H9 (cell line): Measurements from ENCODE around the gene OSBP2. TPM values are rescaled to one million over a fixed set of nuclear protein-coding genes. Genes with fewer than 3 reads are reported as not detected.

Experiments used
- DNase-seq: peaks from one replicate; pipeline ENCODE4 v3.0.0-alpha.2; 2017
- H2AFZ ChIP-seq: one replicate; pipeline ENCODE4 v1.6.1; 2013; ENCODE audit warnings: mild to moderate bottlenecking, low read length, control low read depth, moderate library complexity
- H2AK5ac ChIP-seq: 2 replicates; pipeline ENCODE4 v1.6.1; 2013; ENCODE audit warnings: low read length, control low read depth, mixed read lengths; ENCODE audit not compliant: insufficient read length
- H2BK120ac ChIP-seq: one replicate; pipeline ENCODE4 v1.6.1; 2013; ENCODE audit warnings: low read depth, mild to moderate bottlenecking, low read length, control low read depth, inconsistent platforms; ENCODE audit not compliant: poor library complexity, severe bottlenecking
- H2BK12ac ChIP-seq: 2 replicates; pipeline ENCODE4 v1.6.1; 2013; ENCODE audit warnings: low read length, control low read depth, mixed read lengths, low read depth; ENCODE audit not compliant: insufficient read length
- H2BK15ac ChIP-seq: 2 replicates; pipeline ENCODE4 v1.6.1; 2013; ENCODE audit warnings: low read depth, low read length, control low read depth
- H2BK20ac ChIP-seq: one replicate; pipeline ENCODE4 v1.6.1; 2013; ENCODE audit warnings: low read depth, mild to moderate bottlenecking, low read length, control low read depth, inconsistent platforms; ENCODE audit not compliant: poor library complexity, severe bottlenecking
- H2BK5ac ChIP-seq: 2 replicates; pipeline ENCODE4 v1.6.1; 2013; ENCODE audit warnings: low read length, control low read depth, mixed read lengths; ENCODE audit not compliant: insufficient read length
- H3K14ac ChIP-seq: 2 replicates; pipeline ENCODE4 v1.6.1; 2013; ENCODE audit warnings: low read length, control low read depth; ENCODE audit not compliant: insufficient read depth
- H3K18ac ChIP-seq: 2 replicates; pipeline ENCODE4 v1.6.1; 2013; ENCODE audit warnings: low read depth, mild to moderate bottlenecking, mixed read lengths, low read length, control low read depth; ENCODE audit not compliant: insufficient read length
- H3K23ac ChIP-seq: 2 replicates; pipeline ENCODE4 v1.6.1; 2013; ENCODE audit warnings: low read length, control low read depth, mixed read lengths, low read depth; ENCODE audit not compliant: insufficient read length
- H3K23me2 ChIP-seq: 2 replicates; pipeline ENCODE4 v1.6.1; 2013; ENCODE audit warnings: low read depth, mild to moderate bottlenecking, mixed read lengths, low read length, control low read depth; ENCODE audit not compliant: insufficient read length, poor library complexity, severe bottlenecking
- H3K27ac ChIP-seq: 2 replicates; pipeline ENCODE4 v1.5.1; 2013; ENCODE audit warnings: low read length, control low read depth, mixed read lengths, low read depth; ENCODE audit not compliant: insufficient read length
- H3K27me3 ChIP-seq: 2 replicates; pipeline ENCODE4 v1.6.1; 2013; ENCODE audit warnings: low read length, control low read depth, inconsistent platforms; ENCODE audit not compliant: insufficient read depth
- H3K4ac ChIP-seq: 2 replicates; pipeline ENCODE4 v1.6.1; 2013; ENCODE audit warnings: low read depth, mild to moderate bottlenecking, control low read depth, inconsistent platforms, low read length, moderate library complexity
- H3K4me1 ChIP-seq: 2 replicates; pipeline ENCODE4 v1.6.1; 2013; ENCODE audit warnings: low read length, control low read depth, inconsistent platforms; ENCODE audit not compliant: insufficient read depth
- H3K4me2 ChIP-seq: 2 replicates; pipeline ENCODE4 v1.6.1; 2013; ENCODE audit warnings: low read length, control low read depth, mixed read lengths; ENCODE audit not compliant: insufficient read length, insufficient read depth
- H3K56ac ChIP-seq: 2 replicates; pipeline ENCODE4 v1.6.1; 2013; ENCODE audit warnings: low read depth, mild to moderate bottlenecking, mixed read lengths, low read length, control low read depth; ENCODE audit not compliant: insufficient read length
- H3K79me1 ChIP-seq: 2 replicates; pipeline ENCODE4 v1.6.1; 2013; ENCODE audit warnings: low read depth, mild to moderate bottlenecking, moderate library complexity, low read length, control low read depth, inconsistent platforms; ENCODE audit not compliant: insufficient read depth, poor library complexity, severe bottlenecking
- H3K79me2 ChIP-seq: 2 replicates; pipeline ENCODE4 v1.6.1; 2013; ENCODE audit warnings: low read length, control low read depth, inconsistent platforms; ENCODE audit not compliant: insufficient read depth
- H3K9ac ChIP-seq: 2 replicates; pipeline ENCODE4 v1.6.1; 2013; ENCODE audit warnings: low read length, control low read depth, mixed read lengths; ENCODE audit not compliant: insufficient read length; ENCODE audit errors: extremely low read depth
- H3K9me3 ChIP-seq: one replicate; pipeline ENCODE4 v1.6.1; 2013; ENCODE audit warnings: low read depth, low read length, inconsistent platforms; ENCODE audit not compliant: control insufficient read depth
- H3T11ph ChIP-seq: one replicate; pipeline ENCODE4 v1.6.1; 2013; ENCODE audit warnings: mild to moderate bottlenecking, low read length, control low read depth, inconsistent platforms
- H4K20me1 ChIP-seq: one replicate; pipeline ENCODE4 v1.6.1; 2013; ENCODE audit not compliant: control insufficient read depth, insufficient read length, insufficient read depth
- H4K5ac ChIP-seq: 2 replicates; pipeline ENCODE4 v1.6.1; 2013; ENCODE audit warnings: low read depth, mild to moderate bottlenecking, mixed read lengths, low read length, control low read depth; ENCODE audit not compliant: insufficient read length
- H4K8ac ChIP-seq: replicated peaks from 2 replicates; pipeline ENCODE4 v1.6.1; 2013; ENCODE audit warnings: low read length, control low read depth, mixed read lengths, low read depth; ENCODE audit not compliant: insufficient read length
- H4K91ac ChIP-seq: 2 replicates; pipeline ENCODE4 v1.6.1; 2013; ENCODE audit warnings: low read depth, mild to moderate bottlenecking, moderate library complexity, mixed read lengths, low read length, control low read depth; ENCODE audit not compliant: insufficient read length
- H3K27ac Mint-ChIP-seq, 3 experiments: 2 replicates in 2 of 3; 3 replicates in 1 of 3; pipeline ENCODE4 v1.8.0; 2020 to 2021; ENCODE audit warnings: mixed read lengths in 3 of 3, mild to moderate bottlenecking in 1 of 3, moderate library complexity in 1 of 3
- H3K27me3 Mint-ChIP-seq: 2 replicates; pipeline ENCODE4 v1.8.0; 2021; ENCODE audit warnings: low read depth, mild to moderate bottlenecking, moderate library complexity, mixed read lengths
- H3K36me3 Mint-ChIP-seq, 3 experiments: 2 replicates in 2 of 3; 3 replicates in 1 of 3; pipeline ENCODE4 v1.8.0; 2020 to 2021; ENCODE audit warnings: low read depth in 3 of 3, mixed read lengths in 3 of 3; ENCODE audit not compliant: insufficient read depth in 1 of 3
- H3K4me1 Mint-ChIP-seq, 2 experiments: 2 replicates each; pipeline ENCODE4 v1.8.0; 2020; ENCODE audit warnings: mixed read lengths in 2 of 2
- H3K4me3 Mint-ChIP-seq, 2 experiments: 2 replicates in 1 of 2; 3 replicates in 1 of 2; pipeline ENCODE4 v1.8.0; 2020 to 2021; ENCODE audit warnings: mild to moderate bottlenecking in 2 of 2, mixed read lengths in 2 of 2, moderate library complexity in 1 of 2
- H3K9me3 Mint-ChIP-seq, 2 experiments: 2 replicates in 1 of 2; 3 replicates in 1 of 2; pipeline ENCODE4 v1.8.0; 2020; ENCODE audit warnings: mild to moderate bottlenecking in 2 of 2, mixed read lengths in 2 of 2, moderate library complexity in 1 of 2
- WGBS: extraction: QIAGEN DNeasy Blood & Tissue Kit; methylation state at CpG from one replicate; pipeline ENCODE4 v1.1.7; 2013; ENCODE audit warnings: missing lambda C conversion rate, low lambda C conversion rate, mixed read lengths; ENCODE audit not compliant: insufficient read length; ENCODE audit errors: extremely low coverage; 5-methylcytosine and 5-hydroxymethylcytosine counted together
- total RNA-seq: library from RNA; stranded (reverse); gene quantifications from 2 replicates; pipeline ENCODE4 v1.2.1, GENCODE V29; 2021
- TF ChIP-seq, protein P1 (sequence below): fragments of 200-600 bp; sonication (generic); conservative IDR thresholded peaks from 3 replicates; pipeline ENCODE4 v1.8.0; 2021; ENCODE audit warnings: antibody characterized with exemption, mild to moderate bottlenecking

Gene OSBP2
- total RNA-seq, 1 experiment from 2014 or later, result 3.4 TPM

DNA sequence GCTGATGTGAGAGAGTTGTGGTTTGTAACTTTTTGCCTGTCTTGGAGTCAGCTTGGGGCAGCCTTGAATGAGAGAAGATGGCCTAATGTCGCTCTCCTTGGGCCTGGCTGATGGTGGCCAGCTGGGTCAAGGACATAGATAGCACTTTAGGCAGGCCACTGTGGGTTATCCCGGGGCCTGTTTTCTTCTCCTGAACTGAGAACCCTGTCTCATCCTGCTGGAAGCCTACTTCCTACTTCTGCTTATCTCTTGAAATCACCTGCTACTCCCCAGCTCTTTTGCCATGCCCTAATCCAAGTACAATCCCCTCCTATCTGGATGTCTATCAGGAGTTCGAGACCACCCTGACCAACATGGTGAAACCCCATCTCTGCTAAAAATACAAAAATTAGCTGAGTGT, 49.5 kb downstream of the OSBP2 start:
- Histone ChIP-seq H2BK15ac (no peak overlapping the region), H2BK120ac (no peak overlapping the region), H2BK20ac (no peak overlapping the region), H3K4me2 (no peak overlapping the region), H4K5ac (no peak overlapping the region), H3K79me1 (no peaks in the 10 kb centered on the region), H3K27me3 (no peaks in the 10 kb centered on the region), H4K20me1 (no peaks in the 10 kb centered on the region), H3K4ac (no peak overlapping the region), H3K79me2 (no peaks in the 10 kb centered on the region), H3K23me2 (no peaks in the 10 kb centered on the region), H3K18ac (no peak overlapping the region), H3K9me3 (no peaks in the 10 kb centered on the region), H2BK5ac (no peak overlapping the region), H3K9ac (no peak overlapping the region), H2BK12ac (no peak overlapping the region), H3K4me1 (peaks cover under 1% of the 10 kb centered on the region; the same call in 1 of the 2 replicates), H3K23ac (no peak overlapping the region), H4K8ac (no peak overlapping the region), H3K14ac (no peak overlapping the region), H2AFZ (no peak overlapping the region), H3K27ac (no peak overlapping the region), H3T11ph (no peak overlapping the region), H4K91ac (no peak overlapping the region), H3K56ac (no peak overlapping the region), H2AK5ac (no peak overlapping the region)
- no peaks in the 10 kb centered on the region for H3K9me3 Mint-ChIP-seq
- no peaks in the 10 kb centered on the region for H3K36me3 Mint-ChIP-seq
- H3K27ac Mint-ChIP-seq, result no peak overlapping the region; a peak in 1 of 7 replicates
- TF ChIP-seq, protein P1, sequence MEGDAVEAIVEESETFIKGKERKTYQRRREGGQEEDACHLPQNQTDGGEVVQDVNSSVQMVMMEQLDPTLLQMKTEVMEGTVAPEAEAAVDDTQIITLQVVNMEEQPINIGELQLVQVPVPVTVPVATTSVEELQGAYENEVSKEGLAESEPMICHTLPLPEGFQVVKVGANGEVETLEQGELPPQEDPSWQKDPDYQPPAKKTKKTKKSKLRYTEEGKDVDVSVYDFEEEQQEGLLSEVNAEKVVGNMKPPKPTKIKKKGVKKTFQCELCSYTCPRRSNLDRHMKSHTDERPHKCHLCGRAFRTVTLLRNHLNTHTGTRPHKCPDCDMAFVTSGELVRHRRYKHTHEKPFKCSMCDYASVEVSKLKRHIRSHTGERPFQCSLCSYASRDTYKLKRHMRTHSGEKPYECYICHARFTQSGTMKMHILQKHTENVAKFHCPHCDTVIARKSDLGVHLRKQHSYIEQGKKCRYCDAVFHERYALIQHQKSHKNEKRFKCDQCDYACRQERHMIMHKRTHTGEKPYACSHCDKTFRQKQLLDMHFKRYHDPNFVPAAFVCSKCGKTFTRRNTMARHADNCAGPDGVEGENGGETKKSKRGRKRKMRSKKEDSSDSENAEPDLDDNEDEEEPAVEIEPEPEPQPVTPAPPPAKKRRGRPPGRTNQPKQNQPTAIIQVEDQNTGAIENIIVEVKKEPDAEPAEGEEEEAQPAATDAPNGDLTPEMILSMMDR, result no peak
- no peaks in the 10 kb centered on the region for H3K27me3 Mint-ChIP-seq
- no peak for DNase-seq
- peaks cover 10 to 11% of the 10 kb centered on the region in 2 experiments for H3K4me1 Mint-ChIP-seq
- WGBS, result no CpG with 5 or more reads among the region's 3 CpGs
- no peak overlapping the region for H3K4me3 Mint-ChIP-seq
